ENCODE data around the gene RBPJL.

- TF ChIP-seq GATA2 (IDR thresholded peaks at IDR 0.05; ENCODE audit: low read depth, low read length) (no peak), GATA3 (IDR thresholded peaks at IDR 0.05; ENCODE audit: low read depth, low read length) (no peak)
These were observed 30.9 kb downstream of the RBPJL start for GRCh38 chr20:45337367-45338120.

Data from SH-SY5Y (cell line).